22Rv1 (cell line): ENCODE data around the gene KCNH6.

ENCODE experiments used
- H3K27ac ChIP-seq: fragments of 450-650 bp; 2 replicates; pipeline ENCODE4 v1.5.1; 2017
- CTCF ChIP-seq: fragments of 450-650 bp; IDR thresholded peaks from 2 replicates; pipeline ENCODE4 v1.5.1; 2017; ENCODE audit warnings: mild to moderate bottlenecking
- ZFX ChIP-seq: fragments of 450-650 bp; IDR thresholded peaks from 2 replicates; pipeline ENCODE4 v1.6.1; 2017; ENCODE audit warnings: antibody characterized with exemption, borderline replicate concordance

KCNH6 gene

GRCh38 chr17:63490329-63490728 lies 32.8 kb upstream of the KCNH6 start:
- H3K27ac ChIP-seq: no peak overlapping the region
- TF ChIP-seq ZFX (no peak), CTCF (no peak)

GRCh38 chr17:63490858-63491400 lies 32.2 kb upstream of the KCNH6 start:
- TF ChIP-seq CTCF (no peak), ZFX (no peak)

GRCh38 chr17:63491413-63491812 lies 31.7 kb upstream of the KCNH6 start:
- TF ChIP-seq CTCF: no peak
- TF ChIP-seq ZFX: no peak
- no peak overlapping the region for H3K27ac ChIP-seq

More at GRCh38 chr17:63490858-63491400, 32.2 kb upstream of the KCNH6 start:
- H3K27ac ChIP-seq: no peak overlapping the region

GRCh38 chr17:63491977-63492618 lies 31.1 kb upstream of the KCNH6 start:
- TF ChIP-seq ZFX (no peak), CTCF (no peak)
- H3K27ac ChIP-seq: no peak overlapping the region

- H3K27ac ChIP-seq: no peak overlapping the region
- TF ChIP-seq ZFX (no peak), CTCF (no peak)
Observed at GRCh38 chr17:63492940-63493339, 30.2 kb upstream of the KCNH6 start.

- TF ChIP-seq ZFX (no peak), CTCF (no peak)
- H3K27ac ChIP-seq: no peak overlapping the region
Observed at GRCh38 chr17:63493411-63493810, 29.7 kb upstream of the KCNH6 start.

GRCh38 chr17:63494300-63494928 lies 28.7 kb upstream of the KCNH6 start:
- no peak overlapping the region for H3K27ac ChIP-seq
- TF ChIP-seq CTCF: no peak
- TF ChIP-seq ZFX: no peak
